HG03354 (cell line): ENCODE measurements around the gene CPSF3.

Experiments used
- ATAC-seq: cut with Tn5 transposase; IDR thresholded peaks from one replicate; pipeline ENCODE4 v1.9.1; 2021; ENCODE audit warnings: mild to moderate bottlenecking; ENCODE audit not compliant: unreplicated experiment, poor library complexity, severe bottlenecking

The CPSF3 gene

DNA sequence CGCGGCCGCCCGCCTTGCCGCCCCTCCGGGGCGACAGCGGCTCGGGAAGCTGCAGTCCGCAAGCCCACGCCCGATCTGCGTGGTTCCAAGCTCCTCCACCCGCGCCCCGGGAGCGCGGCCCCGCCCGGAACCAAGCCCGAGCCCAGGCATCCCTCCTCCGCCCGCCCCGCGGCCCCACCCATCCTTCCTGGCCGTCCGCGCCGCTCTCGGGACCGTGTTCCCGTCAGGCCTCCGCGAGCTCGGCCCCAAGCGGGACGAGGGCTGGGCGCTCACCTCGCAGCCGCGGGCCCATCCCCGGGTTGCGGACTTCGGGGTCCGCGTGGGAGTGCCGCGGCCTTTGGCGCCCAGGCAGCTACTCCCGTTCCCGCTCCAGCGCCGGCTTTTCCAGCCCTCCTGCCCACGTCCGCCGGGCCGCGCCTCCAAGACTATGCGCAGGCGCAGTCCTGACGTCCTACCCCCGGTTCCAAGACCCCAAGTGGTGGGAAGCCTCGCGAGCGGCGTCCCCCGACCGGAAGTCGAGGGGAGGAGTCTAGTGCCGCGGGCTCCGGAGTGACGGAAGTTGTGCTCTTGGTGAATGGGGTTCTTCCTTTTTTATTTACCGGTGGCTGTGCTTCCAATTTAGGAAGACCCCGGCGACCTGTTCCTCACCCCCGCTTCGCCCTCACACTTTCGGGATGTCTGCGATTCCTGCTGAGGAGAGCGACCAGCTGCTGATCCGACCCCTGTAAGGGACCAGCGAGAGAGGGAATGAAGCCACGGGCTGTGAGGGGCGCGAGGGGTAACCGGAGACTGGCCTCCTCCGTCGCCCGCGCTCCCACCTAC lies at the start of gene CPSF3, which contains the start of gene ITGB1BP1:
Gene CPSF3, plus strand, starts transcription at position 555 of the 822 bp plus-strand sequence. Its CDS starts 120 bp downstream, at position 675.
Gene ITGB1BP1, minus strand, starts transcription at position 429 of the 822 bp plus-strand sequence. CDS start 4,831 bp downstream, outside the sequence.
- peak; percentile 87 for ATAC-seq

DNA sequence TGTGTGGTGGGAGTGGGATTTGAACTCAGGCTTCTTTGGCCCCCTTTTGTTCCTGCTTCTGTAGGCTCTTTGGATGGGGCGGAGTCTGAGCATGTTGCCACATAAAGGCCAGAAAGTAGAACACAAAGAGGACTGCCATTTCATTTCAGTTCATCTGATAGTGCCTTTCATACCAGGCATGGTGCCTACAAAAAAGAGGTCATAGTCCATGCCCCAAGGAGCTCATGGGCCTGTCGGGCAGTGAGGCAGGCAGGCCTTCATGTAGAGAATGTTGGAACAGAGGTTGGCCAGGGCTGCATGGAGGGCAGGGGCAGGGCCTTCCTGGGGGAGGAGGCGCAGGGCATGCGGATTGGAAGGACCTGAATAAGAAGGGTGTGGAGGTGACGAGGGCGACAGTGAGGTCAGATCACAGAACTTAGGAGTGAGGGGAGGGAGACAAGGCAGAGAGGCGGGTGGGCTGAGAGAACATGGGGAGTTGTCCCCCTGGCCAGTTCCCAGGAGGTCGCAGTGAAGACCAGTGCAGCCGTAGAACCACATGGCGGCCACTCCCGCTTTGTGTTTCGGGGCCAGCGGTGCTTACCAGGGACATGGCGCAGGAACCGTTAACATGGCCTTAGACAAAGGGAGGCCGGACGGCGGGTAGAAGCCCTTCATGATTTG lies 49.3 kb upstream of the CPSF3 start:
- ATAC-seq = no peak

DNA sequence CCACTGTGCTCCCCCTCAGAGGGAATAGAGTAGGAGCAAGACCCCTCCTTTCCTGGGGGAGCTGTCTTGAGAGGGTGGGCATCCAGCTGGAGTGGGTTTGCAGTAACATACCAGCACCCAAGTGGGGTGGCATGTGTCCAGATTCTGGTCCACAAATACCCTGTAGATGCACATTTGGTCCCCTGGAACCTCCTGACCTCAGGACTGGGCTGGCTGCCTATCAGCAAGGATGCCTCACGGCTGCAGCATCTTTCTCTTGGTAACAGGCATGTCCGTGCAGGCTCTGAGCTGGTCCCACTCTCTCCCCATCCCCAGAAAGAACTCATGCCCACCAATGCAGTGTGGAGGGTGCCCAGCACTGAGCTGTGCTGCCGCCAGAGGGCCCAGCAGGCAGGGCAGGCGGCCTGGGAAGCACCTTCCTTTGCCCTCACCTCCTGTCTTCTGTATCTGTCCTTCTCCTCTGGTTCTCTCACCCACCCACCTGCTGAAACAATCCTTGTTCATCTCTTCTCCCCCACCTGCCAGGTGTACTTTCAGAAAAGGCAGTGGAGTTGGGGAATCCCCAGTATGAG lies 47.5 kb upstream of the CPSF3 start:
- no peak for ATAC-seq

DNA sequence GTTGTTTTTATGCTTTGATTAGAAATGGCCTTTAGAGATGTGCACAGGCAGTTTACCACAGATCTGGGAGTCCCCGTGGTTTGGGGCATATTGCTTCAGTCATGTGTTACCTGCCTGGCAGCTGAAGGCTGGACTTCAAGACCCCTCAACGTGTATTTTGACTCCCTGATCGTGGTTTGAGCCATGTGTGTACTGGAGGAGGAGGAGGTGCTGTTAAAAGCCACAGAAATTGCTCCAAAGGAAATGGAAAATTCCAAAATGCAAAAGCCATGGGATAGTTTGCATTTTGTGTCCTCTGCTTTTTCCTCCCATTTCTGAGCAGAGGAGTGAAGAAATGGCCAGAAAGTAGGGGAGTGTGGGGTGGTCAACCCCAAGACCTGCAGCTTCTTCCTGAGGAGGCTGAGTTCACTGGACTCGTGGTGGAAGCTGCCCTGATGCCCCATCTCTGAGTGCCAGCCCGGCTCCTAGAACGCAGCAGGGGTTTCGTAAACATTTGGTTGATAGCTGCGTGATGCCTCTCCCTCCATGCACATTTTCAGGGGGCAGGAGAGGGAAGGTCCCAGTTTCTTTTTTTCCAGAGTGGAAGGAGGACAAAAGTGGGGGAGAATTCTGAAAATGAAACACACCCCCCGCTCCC lies 45.9 kb upstream of the CPSF3 start:
- ATAC-seq = no peak

DNA sequence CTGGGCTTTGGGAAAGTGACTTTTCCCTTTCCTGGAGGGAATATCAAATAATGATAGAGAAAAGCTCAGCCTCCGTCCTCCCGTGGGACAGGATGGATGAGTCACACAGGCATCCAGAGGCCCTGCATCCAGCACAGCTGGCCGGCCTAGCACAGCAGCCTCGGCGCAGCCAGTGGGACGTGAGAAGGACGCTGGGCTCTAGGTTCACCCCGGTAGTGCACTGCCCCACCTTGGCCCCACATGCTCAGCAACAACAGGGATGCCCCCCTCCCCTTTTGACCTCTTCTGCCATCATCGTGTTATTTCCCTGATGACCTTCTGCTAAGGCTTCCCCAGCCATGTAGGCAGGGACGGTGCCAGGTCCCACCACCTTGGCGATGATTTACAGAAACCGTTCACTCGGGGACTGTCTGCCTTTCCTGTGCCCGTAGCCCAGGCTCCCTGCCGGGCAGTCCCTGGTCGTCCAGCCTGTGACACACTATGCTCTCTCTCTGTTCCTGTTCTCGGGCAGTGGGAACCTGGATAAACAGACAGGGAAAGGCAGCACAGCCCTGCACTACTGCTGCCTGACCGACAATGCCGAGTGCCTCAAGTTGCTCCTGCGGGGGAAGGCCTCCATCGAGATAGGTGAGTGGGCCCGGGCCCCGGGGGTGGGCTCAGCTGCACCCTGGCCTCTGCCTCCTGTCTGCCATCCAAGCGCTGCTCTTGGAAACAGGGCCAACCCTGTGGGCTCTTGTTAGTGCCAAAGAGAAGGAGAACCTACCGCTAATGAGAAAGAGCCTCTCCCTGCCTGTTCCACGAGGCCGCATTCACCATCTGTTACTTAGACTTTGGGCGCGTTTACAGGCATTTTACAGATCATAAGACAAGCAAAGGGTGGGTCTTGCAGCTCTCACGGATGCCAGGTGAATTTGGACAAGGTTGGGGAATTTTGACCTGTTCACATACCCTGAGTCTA lies 44.7 kb upstream of the CPSF3 start:
- ATAC-seq = no peak

DNA sequence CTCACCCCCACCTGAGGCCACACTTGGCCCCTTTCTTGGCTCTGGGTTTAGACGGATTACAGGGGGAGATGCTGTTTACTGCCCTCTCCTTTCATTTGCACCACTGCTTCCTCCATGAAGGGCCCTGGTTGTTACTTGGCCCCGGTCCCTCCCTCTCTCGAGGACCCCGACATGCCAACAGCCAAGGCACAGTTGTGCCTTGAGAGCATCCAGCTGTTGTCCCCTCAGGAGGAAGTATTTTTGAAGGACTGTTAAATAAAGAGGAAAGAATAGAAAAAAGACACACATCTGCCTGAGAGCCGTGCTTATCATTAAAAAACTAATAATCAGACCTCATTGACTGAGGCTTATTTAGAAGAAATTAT lies 44.1 kb upstream of the CPSF3 start:
- no peak for ATAC-seq

DNA sequence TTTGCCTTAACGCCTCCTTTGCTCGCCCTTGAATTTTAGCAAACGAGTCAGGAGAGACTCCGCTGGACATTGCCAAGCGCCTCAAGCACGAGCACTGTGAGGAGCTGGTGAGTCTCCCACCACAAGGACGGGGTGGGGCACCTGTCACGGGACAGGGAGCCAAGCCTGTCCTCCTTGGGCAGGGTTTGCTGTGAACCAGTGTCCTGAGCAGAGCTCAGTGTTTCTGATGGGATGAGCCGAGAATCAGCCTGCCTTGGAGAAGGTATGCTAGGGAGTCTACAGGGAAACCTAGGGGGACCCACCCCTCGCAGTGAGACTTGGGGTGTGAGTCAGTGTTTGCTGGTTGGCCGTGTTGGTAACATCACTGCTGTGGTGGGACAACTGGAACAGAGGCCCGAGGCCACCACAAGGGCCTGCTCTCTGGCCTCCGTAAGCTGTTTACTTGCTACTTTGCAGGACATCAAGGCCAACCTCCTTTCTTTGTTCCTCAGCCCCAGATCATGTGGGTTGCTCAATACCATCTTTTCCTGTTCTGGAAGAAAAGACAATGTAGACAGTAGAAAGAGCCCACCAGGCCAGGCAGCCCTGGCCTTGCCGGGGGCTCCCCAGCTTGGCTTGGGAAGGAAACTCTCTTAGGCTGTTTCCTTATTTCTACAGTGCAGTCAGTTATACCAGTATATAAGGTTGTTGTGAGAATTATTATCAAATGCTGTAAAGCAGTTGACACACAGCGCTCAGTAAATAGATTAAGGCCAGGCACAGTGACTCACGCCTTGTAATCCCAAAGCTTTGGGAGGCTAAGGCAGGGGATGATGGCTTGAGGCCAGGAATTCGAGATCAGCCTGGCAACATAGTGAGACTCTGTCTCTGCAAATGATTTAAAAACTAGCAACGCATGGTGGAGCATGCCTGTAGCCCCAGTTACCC lies 42.5 kb upstream of the CPSF3 start:
- ATAC-seq = no peak

- ATAC-seq = no peak
Measured at GRCh38 chr2:9382604-9383235, 40.7 kb upstream of the CPSF3 start.

- no peak for ATAC-seq
Measured at GRCh38 chr2:9384521-9384920, 38.9 kb upstream of the CPSF3 start.

DNA sequence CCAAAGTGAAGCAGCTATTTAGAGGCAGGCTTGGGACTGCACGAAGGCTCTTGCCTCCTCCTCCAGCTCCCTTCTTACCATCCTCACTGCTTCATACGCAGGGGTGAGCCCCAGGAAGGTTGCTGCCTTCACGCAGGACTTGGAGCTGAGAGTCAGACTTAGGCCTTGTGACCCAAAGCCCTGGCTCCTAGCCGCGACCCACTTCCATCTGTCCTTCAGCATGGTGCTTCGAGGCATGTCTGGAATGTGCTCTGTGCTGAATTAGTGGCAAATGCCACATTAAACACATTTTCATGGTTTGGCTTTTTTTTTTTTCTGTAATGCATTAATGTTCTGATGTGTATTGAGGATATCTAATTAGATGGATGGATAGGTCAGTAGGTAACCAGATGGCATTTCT lies 37.6 kb upstream of the CPSF3 start:
- no peak for ATAC-seq

GRCh38 chr2:9388199-9388681 lies 35.2 kb upstream of the CPSF3 start:
- ATAC-seq = no peak

- ATAC-seq = no peak
Measured at GRCh38 chr2:9388950-9389911, 34.2 kb upstream of the CPSF3 start.

GRCh38 chr2:9390151-9390850 lies 33.2 kb upstream of the CPSF3 start:
- no peak for ATAC-seq

- no peak for ATAC-seq
Measured at GRCh38 chr2:9390991-9391390, 32.5 kb upstream of the CPSF3 start.

DNA sequence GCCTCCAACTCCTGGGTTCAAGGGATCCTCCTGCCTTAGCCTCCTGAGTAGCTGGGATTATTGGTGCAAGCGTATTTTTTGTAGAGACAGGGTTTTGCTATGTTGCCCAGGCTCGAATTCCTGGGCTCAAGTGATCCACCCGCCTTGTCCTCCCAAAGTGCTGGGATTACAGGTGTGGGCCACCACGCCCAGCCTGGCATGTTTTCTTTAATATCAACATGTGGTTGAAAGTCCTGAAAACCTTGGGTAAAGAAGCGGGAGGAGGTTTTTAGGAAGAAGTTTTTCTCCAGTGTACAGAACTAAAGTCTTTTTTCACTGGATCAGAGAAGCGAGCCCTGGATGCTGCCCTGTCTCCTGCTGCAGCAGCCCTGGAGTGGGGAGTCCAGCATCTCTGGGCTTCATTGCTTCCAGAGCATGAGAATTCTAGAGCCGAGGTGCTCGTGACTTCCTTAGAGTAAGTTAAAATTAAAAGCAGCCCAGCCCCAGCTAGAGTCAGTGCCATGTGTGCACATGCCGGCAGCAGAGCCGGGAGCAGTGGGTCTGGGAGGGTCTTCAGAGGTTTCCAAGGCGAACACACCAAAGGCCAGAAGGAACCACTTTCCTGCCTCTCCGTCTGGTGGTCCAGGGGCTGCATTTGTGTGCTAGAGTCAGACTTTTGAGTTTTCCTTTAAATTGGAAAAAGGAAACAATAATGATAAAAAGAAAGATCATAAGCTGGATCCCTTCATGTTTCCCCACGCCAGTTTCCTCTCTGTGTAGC lies 31.3 kb upstream of the CPSF3 start:
- ATAC-seq = no peak
